GM18499 (cell line): ENCODE data around the gene TRIP12.
"Not testable (repeated sequence)": the region's sequence is repeated elsewhere in the genome, so short reads cannot be mapped to it uniquely, and the experiment has no call there.

Source experiments
- ATAC-seq: cut with Tn5 transposase; IDR thresholded peaks from one replicate; pipeline ENCODE4 v1.9.1; 2021; ENCODE audit warnings: moderate number of reproducible peaks; ENCODE audit not compliant: insufficient read depth, unreplicated experiment

Gene TRIP12

DNA sequence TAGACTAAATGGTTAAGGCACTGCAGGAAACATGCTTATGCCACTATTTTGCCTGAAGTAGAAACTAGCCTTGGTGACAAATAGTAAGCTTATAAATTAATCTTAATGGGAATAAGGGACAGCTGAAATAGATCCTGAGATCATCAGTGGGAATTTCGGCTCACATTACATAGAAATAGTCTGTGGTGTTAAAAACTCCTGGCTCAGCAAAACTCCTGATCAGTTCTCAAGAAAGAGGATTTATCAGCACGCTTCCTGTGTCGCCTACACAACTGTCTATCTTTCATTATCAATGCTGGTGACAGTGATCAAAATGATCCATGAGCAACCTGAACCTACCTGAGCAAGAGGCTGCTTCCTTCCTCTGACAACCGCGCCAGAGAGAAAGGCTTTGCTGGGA lies 190.4 kb downstream of the TRIP12 start:
- no peak for ATAC-seq

DNA sequence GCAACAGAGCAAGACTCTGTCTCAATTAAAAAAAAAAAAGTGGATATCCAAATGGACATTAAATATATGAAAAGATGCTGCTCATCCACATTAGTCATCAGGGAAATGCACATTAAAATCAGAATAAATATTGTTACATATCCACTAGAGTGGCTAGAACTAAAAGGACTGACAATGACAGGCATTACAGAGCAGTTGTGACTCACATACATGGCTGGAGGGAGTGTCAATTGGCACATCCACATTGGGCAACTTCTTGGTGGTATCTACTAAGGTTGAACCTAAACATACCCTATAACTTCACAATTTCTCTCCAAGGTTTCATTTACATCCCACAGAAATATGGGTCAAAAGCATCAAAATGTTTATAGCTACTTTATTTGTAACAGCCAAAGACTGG lies 193.4 kb downstream of the TRIP12 start:
- ATAC-seq, result no peak

DNA sequence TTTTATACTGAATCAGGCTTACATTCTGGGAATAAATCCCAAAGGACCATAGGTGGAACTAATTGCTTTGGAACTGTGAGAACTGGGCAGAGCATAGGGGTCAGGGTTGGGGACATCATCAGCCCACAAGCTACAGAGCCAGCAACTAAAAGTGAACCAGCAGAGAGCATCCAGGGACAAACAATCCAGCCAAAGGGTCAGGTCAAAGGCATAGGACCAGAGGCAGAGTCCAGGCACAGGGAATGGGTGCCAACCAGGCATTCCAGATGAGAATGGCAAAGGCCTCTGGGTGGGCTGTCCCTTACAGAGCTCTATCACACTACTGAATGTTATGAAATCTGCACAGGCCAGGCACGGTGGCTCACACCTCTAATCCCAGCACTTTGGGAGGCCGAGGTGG lies 195.2 kb downstream of the TRIP12 start:
- no peak for ATAC-seq

DNA sequence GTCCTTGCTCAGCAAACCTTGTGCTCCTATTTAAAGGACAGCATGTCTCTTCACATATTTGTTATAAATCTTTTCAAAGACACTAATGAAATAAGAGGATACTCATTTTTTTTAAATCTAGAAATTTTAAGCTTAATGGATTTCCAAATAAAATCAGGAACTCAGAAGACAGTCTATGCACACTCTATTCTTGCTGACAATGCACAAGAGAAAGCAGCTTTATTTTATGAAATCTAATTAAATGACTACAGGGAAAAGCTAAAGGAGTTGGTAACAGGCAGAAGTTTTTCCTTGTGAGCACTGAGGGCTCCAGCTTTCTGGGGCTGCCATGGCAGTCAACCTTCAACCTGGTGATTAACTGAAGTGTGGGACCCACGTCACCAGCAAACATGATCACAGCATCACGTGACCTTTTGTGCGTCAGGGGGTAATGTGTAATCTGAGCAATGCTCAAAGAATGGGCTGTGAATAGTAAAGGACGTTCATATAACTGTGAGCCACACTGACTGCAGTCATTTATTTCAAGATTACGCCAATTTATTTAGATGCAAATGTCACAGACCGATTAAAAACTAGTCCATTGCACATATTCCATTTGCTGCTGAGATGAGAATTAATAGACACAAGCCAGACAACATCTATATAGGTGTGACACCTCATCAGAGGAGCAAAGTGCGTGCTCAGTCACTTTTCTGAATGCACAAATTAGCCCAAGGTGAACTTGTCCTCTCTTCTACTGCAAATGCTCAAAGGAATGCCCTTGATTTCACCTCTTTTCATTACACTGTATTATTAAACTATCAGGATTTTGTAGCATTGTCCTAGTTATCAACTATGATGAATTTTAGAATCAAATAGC lies 195.9 kb downstream of the TRIP12 start:
- ATAC-seq, result no peak

DNA sequence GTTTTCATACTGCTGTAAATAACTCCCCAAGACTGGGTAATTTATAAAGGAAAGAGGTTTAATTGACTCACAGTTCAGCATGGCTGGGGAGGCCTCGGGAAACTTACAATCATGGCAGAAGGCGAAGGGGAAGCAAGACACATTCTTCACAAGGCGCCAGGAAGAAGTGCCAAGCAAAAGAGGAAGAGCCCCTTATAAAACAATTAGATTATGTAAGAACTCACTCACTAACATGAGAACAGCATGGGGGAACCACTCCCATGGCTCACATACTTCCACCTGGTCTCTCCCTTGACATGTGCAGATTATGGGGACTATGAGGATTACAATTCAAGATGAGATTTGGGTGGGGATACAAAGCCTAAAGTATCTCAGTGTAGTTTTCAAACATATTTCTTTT lies 198.6 kb downstream of the TRIP12 start:
- not testable (repeated sequence) for ATAC-seq

DNA sequence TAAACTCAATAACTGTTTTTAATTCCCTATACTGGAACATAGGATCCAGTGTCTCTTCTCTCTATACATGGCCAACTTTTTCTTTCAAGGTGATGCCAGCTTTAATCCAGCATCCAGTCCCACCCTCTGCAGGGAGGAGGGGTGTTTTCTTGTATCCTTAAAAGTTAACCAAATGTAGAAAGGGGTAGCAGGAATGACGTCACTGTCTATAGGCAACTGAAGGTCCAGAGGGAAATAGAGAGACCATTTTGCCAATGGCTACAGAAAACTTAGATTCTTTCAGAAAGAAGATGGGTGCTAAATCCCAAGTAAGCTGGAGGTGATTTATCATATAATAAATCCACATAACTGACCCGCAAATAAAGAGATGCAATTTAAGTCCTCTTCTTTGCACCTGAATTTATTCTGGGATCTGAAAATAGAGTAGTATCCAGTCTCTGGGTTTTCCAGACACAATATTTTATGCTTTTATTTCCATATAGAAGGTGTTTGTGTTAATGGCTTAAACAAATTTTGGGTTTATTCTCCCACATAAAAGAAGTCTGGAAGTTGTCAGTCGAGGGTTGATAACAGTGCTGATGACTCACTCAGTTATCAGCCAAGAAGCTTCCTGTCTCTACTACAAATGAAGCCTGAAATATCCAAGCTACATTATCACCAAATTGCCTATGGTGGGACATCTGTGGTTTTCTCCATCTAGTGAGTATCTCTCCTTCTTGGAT lies 201.7 kb downstream of the TRIP12 start:
- ATAC-seq, result no peak

DNA sequence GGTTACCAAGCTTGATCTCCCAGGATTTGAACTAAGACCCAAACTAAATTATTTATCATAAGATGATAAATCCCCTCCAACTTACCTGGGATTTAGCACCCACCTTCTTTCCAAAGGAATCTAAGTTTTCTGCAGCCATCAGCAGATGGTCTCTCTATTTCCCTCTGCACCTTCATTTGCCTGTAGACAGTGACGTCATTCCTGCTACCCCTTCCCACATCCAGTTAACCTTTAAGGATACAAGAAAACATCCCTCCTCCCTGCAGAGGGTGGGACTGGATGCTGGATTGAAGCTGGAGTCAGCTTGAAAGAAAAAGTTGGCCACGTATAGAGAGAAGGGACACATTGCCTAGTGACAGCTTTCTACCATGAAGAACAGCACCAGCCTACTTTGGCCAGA lies 203.8 kb downstream of the TRIP12 start:
- no peak for ATAC-seq

DNA sequence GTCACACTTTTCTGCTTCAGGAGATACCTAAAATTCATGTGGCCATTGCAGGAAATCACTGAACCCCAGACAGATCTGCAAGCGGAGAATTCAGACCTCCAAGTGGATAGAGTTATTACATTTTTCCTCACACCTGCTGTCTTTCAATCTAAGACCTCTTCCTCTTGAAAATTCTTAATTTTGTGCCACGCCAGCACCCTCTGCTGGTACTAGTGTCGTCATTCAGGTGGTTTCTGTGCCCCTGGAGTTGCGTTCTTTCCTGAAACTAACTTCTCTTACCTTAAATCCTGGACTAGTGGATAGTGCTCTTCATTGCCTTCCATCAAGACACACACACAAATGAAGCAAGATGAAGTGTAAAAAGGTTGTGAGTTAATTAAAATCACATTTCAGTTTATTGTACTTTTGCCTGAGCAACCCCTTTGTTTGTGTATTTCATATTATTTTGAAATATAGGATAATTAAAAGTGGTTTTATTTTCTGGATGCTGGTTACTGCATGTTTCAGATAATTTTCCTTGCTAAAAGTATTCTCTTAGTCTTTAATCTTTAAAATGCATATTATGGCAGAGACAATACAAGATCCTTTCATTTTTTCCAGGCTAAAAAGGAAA lies 205.8 kb downstream of the TRIP12 start:
- no peak for ATAC-seq

DNA sequence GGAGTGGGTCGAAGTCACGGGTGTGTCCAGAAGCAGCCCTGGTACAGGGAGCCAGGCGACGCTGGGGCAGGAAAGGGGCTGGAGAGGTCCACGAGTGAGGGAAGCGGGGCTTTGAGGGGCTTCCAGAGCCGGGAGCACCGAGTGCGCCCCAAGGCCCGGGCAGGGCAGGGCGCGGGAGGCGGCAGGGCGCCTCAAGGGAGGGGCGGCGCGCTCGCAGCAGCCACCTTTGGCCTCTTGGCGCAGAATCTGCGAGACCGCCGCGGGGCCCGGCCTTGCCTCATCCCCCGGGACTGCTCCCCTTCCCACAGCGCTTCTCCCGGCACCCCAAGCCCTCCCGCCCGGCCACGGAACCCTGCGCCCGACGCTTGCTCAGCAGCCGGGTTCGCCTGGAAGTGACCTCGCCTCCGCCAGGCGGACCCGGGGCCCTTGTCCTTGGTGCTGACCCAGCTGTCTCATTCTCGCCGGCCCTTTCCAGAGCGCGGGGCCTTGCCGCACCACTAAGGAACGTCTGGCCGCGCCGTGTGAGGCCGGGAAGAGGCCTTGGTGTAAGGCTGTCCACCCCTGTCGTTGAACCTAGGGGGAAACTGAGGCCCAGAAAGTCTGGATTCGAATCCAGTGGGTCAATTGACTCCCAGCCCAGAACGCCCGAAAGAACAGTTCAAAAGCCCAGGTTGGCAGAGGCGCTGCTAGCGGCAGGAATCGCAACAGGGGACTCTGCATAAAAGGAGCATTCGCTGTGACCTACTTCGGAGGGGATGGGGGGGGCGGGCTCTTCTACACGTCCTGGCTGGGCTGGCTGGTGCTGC lies 206.9 kb downstream of the TRIP12 start:
- ATAC-seq, result no peak

DNA sequence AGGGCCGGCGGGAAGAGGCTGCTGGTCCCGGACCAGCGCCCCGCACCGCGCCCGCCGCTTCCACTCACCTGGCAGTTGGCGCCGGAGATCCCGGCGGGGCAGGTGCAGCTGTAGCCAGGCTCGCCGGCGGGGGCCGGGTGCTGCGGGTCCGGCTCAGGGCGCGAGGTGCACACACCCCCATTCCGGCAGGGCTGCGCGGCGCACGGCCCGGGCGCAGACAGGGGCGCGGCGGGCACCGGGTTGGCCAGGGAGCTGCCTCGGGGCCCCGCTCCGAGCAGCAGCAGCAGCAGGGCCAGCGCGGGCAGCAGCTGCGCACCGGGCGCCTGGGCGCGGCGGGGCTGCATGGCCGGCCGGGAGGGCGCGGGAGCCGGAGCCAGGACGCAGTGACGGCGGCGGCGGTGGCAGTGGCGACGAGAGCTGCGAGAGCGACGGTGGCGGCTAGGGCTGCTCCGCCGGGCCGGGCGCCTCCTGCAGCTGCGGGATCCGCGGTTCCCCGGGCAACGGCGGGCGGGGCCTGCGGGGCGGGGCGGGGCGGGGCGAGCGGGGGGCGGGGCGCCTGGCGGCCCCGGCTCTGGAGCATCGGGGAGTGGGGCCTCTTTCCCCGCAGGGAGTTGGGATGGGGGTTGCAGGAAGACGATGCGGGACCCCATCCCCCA lies 207.6 kb downstream of the TRIP12 start, which contains the start of gene DNER:
TSS of gene DNER (minus strand) at position 476 of the 656 bp plus-strand sequence. CDS start at position 344, 132 bp downstream.
- ATAC-seq, result no peak
